HG03571 (cell line): ENCODE data around the gene SCYL2.
A peak's percentile ranks its signal among the peaks of the same experiment; 100 is the strongest.
"Not testable (repeated sequence)": the region's sequence is repeated elsewhere in the genome, so short reads cannot be mapped to it uniquely, and the experiment has no call there.

ENCODE experiments used
- ATAC-seq: cut with Tn5 transposase; IDR thresholded peaks from one replicate; pipeline ENCODE4 v1.9.1; 2021; ENCODE audit not compliant: unreplicated experiment

The SCYL2 gene

DNA sequence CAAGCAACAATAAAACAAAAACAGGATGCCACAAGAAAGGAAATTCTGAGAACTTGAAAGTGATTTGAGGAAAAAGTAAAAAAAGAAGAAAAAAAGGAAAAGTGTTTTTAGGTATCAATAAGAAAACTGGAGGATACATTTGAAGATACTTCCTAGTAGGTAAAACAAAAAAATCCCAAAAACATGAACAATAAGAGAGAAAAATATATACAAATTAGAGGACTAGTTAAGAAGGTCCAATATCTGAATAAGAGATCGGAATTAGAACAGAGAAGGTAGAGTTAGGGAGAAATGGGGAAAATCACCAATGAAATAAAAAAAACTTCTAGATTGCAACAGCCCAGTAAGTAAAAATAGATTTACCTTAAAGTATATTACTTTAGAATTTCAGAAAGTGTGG lies 8.8 kb upstream of the SCYL2 start:
- no peak for ATAC-seq

DNA sequence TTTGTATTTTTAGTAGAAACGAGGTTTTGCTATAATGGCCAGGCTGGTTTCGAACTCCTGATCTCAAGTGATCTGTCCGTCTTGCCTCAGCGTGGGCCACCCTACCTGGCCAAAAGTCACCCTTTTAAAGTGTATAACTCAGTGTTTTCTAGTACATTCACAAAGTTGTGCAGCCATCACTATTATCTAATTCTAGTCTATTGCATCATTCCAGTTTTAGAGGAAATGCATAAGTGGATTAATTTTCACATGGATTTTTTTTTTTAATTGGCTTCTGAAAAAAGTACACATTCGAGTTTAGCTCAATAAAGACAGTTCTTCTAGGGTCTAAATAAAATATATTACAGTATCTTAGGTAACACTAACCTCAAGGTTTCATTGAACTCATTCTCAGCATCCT lies 3.8 kb upstream of the SCYL2 start:
- ATAC-seq, result no peak

DNA sequence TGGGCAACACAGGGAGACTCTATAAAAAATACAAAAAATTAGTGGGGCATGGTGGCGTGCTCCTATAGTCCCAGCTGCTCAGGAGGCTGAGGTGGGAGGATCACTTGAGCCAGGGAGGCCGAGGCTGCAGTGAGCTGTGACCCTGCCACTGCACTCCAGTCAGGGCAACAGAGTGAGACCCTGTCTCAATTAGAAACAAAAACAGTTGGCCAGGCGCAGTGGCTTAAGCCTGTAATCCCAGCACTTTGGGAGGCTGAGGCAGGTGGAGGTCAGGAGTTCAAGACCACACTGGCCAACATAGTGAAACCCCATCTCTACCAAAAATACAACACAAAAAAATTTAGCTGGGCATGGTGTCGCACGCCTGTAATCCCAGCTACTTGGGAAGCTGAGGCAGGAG lies 1.9 kb upstream of the SCYL2 start:
- not testable (repeated sequence) for ATAC-seq

DNA sequence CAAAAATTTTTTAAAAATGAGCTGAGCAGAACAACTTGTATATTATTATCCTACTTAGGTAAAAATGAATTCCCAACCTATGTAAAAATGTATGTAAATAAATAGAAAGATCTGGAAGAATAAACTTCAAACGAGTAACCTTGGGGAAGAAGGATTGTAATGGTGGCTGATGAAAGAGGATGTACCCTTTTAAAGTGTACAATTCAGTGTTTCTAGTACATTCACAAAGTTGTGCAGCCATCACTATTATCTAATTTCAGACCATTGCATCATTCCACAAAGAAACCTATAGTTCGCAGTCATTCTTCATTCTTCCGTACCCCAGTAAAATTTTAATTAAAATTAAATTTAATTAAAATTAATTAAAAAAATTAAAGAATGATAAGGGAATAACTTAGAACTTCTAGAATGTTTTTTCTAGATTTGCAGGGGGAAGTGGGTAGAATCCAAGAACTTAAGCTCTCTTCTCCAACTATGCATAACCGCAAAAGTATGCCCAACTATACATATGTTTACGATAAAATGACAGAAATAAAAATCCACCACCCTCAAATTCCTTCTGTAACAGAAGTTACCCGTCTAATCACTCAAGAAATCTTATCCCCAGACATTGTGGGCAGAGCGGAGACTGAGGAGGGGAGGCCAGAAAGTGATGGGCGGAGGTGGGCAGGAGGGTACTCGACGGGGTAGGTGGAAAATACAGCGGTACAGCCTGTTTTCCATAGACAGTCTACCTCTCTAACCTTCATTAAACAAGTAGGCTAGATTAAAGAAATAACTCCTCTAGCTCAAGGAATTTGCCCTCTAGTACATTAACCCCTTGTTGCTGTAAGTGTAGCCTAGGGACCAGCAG lies 1.0 kb upstream of the SCYL2 start:
- peak; percentile 9 for ATAC-seq

DNA sequence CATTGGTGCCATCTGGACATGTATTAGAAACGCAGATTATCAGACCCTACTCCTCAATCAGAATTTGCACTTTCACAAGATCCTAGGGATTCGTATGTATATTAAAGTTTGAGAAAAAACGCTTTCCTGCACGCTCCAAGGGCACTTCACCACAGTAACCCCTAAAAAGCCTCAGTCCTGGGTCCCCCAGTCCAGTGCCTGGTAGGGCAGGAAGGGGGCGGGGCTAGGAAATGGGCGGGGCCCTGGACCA lies 467 bp upstream of the SCYL2 start:
- peak; percentile 86 for ATAC-seq

DNA sequence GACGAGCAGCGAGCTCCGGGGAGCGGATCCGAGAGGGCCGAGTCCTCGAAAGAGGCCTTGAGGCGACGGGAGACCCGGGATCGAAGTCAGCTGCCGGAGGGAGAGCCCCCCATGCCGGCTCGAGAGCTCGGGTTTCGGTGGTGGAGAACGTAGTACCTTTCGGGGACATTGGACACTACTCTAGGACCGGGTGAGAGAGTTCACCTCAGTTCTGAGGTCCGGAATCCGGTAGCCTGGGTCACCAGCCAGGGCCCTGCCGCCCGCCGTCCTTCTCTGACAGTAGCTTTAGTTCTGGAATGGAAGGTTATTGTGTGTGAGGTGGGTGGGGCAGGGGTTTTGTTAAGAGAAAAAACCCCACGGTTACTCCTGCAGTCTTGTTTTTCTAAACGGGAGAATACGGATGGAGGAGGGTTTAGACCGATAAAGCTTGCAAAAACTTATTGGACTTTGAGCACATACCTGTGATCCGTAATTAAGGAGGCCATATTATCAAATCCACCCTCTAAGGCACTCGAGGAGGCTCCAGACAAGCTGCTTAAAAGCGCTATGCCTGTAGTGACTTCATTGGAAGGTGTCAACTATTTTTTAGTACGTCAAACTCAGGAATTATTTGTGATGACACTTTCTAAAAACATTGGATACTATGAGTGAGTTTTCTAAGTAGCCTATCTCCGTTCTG lies 765 bp downstream of the SCYL2 start:
- ATAC-seq, result peak; percentile 11

DNA sequence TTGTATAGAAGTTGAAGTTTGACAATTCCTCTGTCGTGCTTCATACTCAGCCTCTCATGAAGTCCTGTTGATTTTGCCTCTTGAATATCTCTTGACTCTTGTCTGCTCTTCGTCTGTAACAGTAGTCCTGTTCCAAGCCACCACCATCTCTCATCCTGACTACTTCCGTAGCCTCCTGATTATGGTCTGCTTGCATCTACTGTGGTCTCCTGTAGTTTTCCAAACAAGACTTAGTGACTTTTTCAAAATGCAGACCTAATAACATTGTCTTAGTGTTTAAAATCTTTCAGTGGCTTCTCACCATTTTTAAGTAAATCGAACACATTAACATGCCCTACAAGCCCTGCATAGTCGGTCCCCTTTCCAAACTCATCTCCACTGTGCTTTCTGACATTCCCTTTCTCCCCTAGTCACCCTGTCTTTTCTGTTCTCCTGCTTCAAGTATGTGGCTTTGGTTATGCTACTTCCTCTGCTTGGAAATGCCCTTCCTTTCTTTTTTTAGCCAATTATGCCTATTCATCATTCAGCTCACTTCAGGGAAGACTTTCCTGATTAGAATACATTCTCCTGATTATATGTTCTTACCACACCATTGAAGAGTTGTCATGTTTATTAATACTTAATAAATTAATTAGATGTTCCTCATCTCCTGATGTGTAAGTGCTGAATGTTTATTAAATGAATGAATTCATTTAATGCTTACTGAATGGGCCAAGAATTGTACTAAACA lies 2.0 kb downstream of the SCYL2 start:
- no peak for ATAC-seq

DNA sequence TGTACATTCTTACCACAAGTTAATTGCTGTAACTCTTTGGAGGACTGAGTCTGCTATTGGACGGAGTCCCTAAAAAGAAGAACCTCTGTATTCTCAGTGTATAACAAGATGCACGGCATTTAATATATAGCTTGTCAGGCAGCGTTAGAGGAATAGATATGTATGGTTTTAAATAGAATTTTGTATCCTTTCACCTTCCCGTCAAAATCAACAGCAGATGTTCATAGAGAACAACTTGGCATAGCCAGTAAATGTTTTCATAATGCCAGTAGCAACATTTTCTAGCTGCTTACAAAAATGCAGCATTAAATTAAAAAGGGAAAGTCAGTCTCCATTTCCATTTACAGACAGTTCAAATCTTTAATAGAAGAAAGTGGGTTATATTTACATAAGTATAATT lies 6.8 kb downstream of the SCYL2 start:
- no peak for ATAC-seq

DNA sequence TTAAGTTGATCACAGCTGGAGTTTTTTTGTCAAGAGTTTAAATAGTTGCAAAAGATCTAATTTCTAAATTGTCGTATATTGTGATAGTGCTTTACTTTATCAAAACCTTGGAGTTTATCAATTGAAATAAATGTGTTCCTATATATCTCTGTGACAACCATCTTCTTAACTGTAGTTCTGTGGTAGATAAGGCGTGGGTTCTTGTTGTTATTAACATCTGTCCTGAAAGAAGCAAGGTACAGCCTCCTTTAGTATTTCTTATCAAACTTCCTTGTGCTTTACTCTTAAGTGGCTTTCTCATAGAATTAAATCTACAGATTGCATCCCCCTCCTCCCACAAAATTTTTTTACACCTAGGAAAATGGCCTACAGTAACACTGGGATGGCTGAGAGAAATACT lies 7.3 kb downstream of the SCYL2 start:
- ATAC-seq, result no peak

DNA sequence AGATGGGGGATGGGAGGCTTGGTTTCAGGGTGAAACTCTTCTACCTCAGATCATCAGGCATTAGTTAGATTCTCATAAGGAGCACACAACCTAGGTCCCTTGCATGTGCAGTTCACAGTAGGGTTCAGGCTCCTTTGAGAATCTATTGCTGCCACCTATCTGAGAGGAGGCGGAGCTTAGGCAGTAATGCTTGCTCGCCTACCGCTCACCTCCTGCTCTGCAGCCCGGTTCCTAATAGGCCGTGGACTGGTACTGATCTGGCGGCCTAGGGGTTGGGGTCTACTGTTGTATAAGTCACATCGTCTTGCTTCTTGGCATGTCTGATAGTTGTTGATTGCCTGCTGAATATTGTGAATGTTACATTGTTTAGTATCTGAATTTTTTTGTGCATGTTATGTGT lies 12.2 kb downstream of the SCYL2 start:
- ATAC-seq, result no peak

DNA sequence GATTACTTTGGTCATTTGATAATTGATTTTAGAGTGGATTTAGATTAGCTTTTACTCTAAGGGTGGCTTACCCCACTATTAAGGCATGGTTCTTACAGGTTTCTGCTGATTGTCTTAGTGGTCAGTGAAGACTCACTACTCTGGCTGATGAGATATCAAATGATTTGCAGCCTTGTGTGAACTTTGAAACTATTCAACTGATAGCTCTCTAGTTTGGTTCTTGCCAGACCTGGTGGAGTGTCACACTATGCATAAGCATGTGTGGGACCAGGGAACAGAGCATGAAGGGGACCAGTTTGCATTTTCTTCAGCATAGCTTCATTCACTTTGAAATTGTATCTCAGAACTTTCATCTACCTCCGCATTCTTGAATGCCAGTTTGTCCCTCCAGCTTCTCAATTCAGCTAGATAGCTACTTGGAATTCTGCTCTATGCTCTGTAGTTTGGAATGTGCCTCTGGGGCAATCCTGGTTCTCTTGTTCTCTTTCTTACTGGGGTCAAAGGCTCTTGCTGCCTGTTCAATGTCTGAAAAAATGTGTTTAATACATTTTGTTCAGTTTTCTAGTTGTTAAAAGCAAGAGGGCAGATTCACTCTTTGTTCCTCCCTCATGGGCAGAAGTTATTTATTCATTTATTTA lies 12.7 kb downstream of the SCYL2 start:
- ATAC-seq, result no peak

DNA sequence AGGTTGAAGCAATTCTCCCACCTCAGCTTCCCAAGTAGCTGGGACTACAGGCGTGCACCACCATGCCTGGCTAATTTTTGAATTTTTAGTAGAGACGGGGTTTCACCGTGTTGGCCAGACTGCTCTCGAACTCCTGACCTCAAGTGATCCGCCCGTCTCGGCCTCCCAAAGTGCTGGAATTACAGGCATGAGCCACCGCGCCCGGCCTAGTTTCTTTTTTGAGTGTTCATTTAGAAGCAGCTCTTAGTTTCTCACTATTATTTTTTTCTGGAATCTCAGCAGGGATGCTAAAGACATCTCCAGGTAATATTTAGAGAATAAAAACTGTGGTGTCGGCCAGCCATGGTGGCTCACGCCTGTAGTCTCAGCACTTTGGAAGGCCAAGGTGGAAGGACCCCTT lies 17.6 kb downstream of the SCYL2 start:
- not testable (repeated sequence) for ATAC-seq

DNA sequence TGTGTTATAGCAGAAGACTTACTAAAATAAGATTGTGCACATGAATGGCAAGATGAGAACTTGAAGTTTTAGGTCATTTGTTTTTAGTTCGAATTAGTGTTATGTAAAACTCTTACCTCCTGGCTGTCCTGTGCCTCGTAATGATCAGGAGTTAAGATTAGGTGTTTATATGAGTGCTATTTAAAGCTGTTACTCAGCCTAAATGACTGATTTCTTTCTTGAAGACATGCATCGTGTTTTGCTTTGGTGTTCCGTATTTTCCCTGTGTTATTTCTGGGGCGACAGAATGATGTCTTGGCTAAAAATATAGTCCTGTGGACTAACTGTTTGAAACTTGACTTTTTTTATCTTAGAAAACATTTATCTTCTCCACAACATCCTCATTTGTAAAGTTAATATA lies 22.1 kb downstream of the SCYL2 start:
- no peak for ATAC-seq

DNA sequence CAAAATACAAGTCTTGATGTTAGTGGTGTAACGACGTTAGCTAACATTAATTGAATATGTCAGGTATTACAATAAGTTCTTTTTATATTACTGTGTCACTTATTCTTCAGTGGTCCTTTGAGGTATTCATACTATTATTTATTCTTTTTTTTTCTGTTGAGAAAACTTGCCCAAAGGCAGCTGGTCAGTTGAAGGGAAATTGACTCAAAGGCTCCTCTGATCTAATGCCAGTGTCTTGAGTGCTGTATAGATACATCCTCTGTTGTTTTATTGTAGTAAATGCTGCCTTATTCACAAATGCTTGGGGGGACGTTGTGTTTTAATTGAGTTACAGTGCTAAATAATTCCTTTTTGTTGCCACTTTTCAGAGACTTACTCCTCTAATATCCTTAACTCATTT lies 23.0 kb downstream of the SCYL2 start:
- no peak for ATAC-seq

DNA sequence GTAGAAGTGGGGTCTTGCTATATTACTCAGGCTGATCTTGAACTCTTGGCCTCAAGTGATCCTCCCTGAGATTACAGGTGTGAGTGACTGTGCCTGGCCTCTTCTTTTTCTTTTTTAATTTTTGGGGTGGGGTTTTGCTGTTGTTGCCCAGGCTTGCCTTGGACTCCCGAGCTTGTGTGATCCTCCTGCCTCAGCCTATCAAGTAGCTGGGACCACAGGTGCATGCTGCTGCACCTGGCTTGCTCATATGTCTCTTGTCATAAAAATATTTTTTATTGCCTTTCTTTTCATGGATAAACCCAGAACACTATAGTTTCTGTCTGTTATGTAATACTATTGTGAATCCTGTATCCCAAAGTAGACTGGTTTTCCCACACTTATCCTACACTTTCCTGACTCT lies 26.0 kb downstream of the SCYL2 start:
- ATAC-seq, result no peak

DNA sequence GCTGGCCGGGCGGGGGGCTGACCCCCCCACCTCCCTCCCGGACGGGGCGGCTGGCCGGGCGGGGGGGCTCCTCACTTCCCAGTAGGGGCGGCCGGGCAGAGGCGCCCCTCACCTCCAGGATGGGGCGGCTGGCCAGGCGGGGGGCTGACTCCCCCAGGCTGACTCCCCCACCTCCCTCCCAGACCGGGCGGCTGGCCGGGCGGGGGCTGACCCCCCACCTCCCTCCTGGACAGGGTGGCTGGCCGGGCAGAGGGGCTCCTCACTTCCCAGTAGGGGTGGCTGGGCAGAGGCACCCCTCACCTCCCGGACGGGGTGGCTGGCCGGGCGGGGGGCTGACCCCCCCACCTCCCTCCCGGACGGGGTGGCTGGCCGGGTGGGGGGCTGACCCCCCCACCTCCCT lies 27.4 kb downstream of the SCYL2 start:
- not testable (repeated sequence) for ATAC-seq

DNA sequence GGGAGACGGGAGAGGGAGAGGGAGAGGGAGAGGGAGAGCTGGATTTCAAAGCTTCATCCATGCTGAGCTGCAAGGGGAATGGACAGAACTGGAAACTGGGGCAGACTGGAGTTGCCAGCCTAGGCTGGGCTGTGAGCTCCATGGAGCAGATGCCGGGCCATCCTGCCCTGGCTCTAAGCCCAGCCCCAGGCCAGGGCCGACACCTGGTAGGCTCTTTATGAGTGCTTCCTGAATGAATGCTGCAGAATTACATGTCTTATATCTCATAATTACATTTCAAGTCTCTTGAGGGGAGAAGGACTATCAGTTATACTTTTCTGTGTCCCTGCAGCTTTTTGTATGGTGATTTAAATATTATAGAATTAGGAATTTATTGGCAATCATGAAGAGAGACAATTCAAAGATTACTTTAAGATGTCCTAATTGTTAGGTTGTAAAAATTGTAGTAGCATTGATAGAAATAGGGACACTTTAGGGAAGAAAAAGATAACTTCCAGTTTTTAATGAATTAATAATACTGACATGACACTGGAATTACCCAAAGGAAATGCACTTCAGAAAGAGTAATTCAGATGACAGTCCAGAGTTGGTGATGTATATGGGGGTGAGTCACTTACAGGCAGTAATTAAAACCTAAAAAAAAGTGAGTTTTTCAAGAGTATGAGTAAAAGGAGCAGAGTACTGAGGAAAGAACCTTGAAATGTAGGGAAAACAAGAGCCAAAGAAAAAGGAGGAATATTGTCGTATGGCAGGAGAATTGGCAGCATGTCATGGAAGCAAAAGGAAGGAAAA lies 29.0 kb downstream of the SCYL2 start:
- ATAC-seq, result no peak

DNA sequence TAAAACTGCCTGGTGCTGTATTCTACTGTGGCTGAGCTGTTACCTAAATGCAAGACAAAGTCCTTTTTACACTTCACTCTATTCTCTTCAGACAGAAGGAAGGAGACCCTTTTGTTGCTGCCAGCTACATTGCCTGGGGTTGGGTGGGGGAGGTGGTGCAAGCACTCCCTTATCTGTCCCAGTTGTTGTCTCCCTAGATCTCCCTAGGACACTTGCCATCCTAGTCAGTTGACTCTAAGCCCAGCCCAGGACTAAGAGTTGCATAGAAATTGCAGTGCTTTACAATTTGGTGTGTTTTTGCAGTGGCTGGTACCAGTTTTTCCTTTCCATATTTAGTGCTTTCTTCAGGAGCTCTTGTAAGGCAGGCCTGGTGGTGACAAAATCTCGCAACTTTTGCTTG lies 35.1 kb downstream of the SCYL2 start:
- no peak for ATAC-seq

DNA sequence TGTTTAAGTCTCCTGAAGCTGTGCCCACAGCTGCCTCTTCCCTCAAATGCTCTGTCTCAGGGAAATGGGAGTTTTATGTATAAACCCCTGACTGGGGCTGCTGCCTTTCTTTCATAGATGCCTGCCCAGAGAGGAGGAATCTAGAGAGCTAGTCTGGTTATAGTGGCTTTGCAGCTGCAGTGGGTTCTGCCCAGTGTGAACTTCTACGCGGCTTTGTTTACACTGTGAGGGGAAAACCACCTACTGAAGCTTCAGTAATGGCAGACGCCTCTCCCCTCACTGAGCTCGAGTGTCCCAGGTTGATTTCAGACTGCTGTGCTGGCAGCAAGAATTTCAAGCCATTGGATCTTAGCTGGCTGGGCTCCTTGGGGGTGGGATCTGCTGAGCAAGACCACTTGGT lies 36.9 kb downstream of the SCYL2 start:
- ATAC-seq, result no peak

DNA sequence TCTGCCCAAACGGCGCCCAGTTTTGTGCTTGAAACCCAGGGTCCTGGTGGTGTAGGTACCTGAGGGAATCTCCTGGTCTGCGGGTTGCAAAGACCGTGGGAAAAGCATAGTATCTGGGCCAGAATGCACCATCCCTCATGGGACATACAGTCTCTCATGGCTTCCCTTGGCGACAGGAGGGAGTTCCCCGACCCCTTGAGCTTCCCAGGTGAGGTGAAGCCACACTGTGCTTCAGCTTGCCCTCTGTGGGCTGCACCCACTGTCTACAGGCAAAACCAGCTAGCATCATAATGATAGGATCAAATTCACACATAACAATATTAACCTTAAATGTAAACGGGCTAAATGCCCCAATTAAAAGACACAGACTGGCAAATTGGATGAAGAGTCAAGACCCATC lies 37.4 kb downstream of the SCYL2 start:
- not testable (repeated sequence) for ATAC-seq

DNA sequence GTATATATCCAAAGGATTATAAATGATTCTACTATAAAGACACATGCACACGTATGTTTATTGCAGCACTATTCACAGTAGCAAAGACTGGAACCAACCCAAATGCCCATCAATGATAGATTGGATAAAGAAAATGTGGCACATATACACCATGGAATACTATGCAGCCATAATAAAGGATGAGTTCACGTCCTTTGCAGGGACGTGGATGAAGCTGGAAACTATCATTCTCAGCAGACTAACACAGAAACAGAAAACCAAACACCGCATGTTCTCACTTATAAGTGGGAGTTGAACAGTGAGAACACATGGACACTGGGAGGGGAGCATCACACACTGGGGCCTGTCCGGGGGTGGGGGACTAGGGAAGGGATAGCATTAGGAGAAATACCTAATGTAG lies 41.2 kb downstream of the SCYL2 start:
- ATAC-seq, result not testable (repeated sequence)
